Kidney capillary endothelial cell (primary cell): ENCODE results near the gene RCN2.
"Not testable (repeated sequence)": the region's sequence is repeated elsewhere in the genome, so short reads cannot be mapped to it uniquely, and the experiment has no call there.

Experiments used
- DNase-seq: peaks from one replicate; pipeline ENCODE4 v3.0.0-alpha.2; 2018; ENCODE audit warnings: low spot score

The RCN2 gene

GRCh38 chr15:76932135-76932966 lies 802 bp downstream of the RCN2 start:
- no peak for DNase-seq

DNA sequence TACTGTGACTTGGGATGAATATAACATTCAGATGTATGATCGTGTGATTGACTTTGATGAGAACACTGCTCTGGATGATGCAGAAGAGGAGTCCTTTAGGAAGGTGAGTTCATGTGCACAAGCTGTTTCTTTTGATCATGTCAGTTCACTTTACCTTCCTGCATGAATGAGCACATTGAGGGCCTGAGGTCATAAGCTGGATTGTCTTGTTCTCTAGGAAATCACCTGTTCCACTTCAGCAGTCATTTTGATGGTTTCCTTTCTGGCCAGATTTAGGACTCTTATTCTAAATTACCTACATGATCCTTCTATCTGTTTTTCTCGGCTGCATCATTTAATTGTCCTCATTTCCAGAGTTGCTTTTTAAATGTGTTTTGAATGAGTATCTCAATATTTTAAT lies 4.1 kb downstream of the RCN2 start:
- DNase-seq, result no peak

DNA sequence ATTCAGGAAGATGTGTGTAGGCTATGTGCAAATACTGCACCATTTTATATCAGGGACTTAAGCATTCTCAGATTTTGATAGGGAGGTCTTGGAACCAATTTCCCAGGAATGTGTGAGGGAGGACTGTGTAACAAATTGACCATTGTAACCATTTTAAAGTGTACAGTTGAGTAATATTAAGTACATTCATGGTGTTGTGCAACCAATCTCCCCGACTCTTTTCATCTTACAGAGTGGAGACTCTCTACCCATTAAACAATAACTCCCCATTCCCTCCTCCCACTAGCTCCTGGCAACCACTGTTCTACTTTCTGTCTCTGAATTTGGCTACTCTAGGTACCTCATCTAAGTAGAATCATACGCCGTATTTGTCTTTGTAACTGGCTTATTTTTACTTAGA lies 5.1 kb downstream of the RCN2 start:
- no peak for DNase-seq

DNA sequence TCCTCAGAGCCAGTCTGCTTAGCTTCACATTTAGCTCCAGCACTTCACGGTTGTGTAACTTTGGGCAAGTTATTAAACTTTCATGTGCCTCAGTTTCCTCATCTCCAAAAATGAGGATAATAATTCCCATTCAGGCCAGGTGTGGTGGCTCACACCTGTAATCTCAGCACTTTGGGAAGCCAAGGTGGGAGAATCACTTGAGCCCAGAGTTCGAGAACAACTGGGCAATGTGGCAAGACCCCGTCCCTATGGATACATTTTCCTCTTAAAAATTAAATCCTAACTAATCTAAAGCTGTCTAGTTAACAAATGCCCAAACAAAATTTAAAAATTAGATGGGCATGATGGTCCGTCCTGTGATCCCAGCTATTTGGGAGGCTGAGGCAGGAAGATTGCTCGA lies 7.2 kb downstream of the RCN2 start:
- no peak for DNase-seq

DNA sequence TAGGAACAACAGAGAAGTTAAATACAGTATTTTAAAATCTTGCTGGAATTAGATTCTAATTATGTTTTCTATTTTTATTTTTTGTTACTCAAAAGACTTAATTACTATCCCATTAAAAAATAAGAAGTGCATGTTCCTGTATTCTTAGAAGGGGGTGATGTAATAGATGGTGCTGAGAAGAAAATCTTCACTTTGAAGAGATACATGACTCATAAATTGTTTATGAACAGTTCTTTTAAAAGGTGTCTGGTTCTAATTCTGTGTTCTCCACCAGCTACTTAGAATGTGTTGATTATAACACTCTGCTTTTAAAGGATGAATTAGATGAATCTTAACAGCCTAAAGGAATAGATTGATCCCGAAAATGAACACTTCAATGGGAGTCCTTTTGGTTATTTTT lies 8.2 kb downstream of the RCN2 start:
- no peak for DNase-seq

GRCh38 chr15:76941636-76942035 lies 10.1 kb downstream of the RCN2 start:
- DNase-seq, result no peak

DNA sequence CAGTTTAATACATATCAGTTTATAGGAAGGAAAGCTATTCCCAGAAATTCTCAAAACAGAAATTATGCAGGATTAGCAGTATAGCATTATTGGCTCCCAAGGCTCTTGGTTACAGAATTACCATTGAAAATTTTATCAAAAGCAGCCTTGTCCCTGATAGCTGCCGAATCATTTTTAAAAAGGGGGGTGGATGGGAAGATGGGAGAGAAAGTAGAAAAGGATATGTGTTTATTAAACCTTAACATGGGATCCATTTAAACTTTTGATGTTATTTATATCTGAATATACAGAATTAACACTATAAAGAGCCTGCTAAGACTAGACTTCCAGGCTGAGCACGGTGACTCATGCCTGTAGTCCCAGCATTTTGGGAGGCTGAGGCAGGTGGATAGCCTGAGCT lies 10.8 kb downstream of the RCN2 start:
- no peak for DNase-seq

- DNase-seq, result no peak
Measured at GRCh38 chr15:76945494-76946093, 14.0 kb downstream of the RCN2 start.

- DNase-seq, result no peak
Measured at GRCh38 chr15:76947454-76947853, 15.9 kb downstream of the RCN2 start.

GRCh38 chr15:76951220-76951619 lies 19.7 kb downstream of the RCN2 start:
- no peak for DNase-seq

GRCh38 chr15:76953913-76954312 lies 22.4 kb downstream of the RCN2 start:
- no peak for DNase-seq

GRCh38 chr15:76954744-76955143 lies 23.2 kb downstream of the RCN2 start:
- no peak for DNase-seq

- DNase-seq, result no peak
Measured at GRCh38 chr15:76961268-76962011, 29.9 kb downstream of the RCN2 start.

DNA sequence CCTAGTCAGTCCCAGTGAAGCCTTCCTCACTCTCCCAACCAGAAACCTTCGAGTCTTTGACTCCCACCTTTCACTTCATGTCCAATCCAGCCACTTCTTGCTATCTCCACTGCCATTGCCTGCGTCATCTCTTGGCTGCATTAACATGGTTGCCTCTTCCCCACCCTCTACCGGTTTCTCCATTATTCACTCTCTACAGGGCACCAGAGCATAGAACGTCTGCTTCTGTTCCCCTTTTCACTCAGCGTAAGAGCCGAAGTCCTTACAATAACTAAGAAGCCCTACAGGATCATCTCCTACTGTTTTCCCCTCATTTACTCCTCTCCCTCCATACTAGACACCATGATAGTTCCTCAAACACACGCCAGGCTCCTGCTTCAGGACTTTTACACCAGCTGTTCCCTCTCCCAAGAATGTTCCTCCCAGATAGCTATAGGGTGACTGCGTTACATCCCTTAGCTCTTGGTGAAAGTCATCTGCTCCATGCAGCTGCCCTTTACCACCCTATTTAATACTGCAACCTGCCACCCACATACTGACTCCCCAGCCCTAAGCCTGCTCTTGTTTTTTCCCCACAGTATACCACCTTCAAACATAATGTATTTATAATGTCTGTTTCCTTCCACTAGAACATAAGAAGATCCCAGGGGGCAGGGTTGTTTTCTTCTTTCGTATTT lies 30.9 kb downstream of the RCN2 start:
- DNase-seq, result no peak

GRCh38 chr15:76963596-76963995 lies 32.0 kb downstream of the RCN2 start:
- no peak for DNase-seq

DNA sequence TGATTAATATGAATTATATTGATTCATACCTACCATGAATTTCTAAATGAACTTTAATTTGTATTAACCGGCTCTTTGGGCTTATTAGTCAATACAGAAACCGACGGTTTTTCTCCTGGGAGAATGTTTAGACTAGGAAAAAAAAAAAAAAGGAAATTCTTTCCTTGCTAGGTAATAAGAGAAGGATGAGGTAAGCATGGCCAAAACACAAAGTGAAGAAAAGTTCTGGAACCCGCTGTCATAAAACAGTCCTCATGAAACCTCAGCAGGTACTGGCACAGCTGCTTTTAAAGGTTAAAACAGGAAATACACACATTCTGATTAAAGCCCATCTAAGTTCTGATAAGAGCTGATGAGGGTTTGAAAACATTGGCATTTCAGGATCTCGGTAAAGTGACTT lies 32.6 kb downstream of the RCN2 start:
- no peak for DNase-seq

- not testable (repeated sequence) for DNase-seq
Measured at GRCh38 chr15:76966051-76966450, 34.5 kb downstream of the RCN2 start.

- DNase-seq, result peak; percentile 36
Measured at GRCh38 chr15:76967067-76967466, 35.5 kb downstream of the RCN2 start.

DNA sequence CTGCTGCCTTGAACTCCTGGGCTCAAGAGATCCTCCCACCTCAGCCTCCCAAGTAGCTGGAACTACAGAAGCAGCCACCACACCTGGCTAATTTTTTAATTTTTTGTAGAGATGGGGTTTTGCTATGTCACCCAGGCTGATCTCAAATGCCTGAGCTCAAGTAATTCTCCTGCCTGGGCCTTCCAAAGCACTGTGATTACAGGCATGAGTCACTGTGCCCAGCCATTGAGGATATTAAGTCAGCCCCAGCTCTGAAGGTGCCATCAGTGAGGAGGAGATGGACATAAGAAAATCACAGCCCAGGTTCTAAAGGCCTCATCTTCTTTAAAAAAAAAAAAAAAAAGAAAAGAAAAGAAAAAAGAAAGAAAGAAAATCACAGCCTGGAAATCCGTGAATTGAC lies 36.8 kb downstream of the RCN2 start:
- peak; percentile 50 for DNase-seq

DNA sequence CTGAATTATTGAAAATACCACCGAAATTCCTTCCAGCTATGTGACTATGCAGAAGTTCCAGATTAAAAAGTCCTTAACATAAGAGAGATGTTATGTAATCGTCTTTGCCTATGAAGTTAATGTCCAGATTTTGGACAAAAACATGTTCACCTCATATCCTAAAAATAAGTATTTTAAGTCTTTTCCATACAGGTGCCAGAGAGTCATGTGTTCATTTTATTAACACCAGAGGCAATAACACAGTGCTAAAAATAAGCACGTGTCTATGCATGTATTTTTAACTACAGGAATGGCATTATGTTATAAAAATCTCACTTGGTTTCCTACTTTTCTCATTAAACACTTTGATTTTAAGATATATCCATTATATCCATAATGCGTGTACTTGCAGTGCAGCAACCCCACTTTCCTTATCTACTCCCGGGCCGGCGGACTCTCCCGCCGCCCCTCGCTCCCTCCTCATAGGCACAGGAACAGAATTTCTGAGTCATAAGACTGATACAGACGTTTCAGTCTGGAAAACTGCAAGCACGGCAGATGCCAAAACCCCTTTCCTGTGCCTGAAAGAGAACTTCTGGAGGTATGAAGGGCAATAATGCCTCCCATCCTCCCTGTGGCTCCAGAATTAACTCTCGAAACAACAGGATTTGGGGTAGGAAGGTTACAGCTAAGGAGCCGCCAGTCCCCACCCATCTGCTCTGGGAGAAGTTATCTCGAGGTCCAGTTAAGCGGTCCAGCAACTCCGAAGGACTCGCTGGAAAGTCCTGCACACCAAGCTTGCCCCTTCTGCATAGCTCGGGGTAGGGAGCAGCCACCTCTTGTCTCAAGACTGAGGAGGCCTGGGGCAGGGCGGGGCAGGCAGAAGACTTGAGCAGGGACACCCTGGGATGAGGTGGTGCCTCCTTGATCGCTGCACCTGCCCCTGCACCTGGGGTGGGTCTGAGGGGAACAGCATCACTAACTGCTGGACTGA lies 41.1 kb downstream of the RCN2 start:
- DNase-seq, result no peak

- peak; percentile 64 for DNase-seq
Measured at GRCh38 chr15:76973362-76973743, 41.8 kb downstream of the RCN2 start.
